ENCODE data around the gene COL5A3. TPM values are rescaled to one million over a fixed set of nuclear protein-coding genes. Genes with fewer than 3 reads are reported as not detected.

Gene COL5A3
- total RNA-seq, 1 donor from 2014 or later, result 0.63 TPM

DNA sequence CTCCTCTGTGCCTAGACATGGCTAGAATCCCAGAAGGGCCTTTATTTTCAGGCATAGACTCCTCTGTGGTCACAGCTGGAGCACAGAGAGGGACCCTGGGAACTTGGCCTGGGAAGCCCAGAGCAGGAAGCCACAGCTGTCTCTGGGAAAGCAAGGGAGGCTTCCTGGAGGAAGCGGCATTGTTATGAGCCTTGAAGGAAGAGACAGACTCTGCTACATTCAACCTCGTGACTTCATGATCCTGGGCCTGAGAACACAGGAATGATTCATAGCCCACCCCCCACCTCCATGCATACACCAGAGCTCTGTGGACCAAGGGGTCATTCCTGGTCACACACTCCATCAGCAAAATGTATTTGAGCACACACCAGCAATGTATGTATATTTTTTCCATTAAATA is 11.6 kb upstream of the COL5A3 start:
- Mint-ChIP-seq H3K27ac (no peak overlapping the region), H3K9me3 (no peaks in the 10 kb centered on the region), H3K4me1 (no peaks in the 10 kb centered on the region), H3K36me3 (ENCODE audit: low read depth) (no peaks in the 10 kb centered on the region), H3K4me3 (no peak overlapping the region), H3K27me3 (peaks cover 8% of the 10 kb centered on the region)
- no peak for DNase-seq
- intact Hi-C loops (cut with micrococcal nuclease), result no loop called here

GRCh38 chr19:10021446-10021845 is 11.1 kb upstream of the COL5A3 start:
- no peaks in the 10 kb centered on the region for H3K9me3 Mint-ChIP-seq
- H3K36me3 Mint-ChIP-seq (ENCODE audit: low read depth), result no peaks in the 10 kb centered on the region
- DNase-seq, result no peak
- peaks cover 4% of the 10 kb centered on the region for H3K27me3 Mint-ChIP-seq
- H3K27ac Mint-ChIP-seq, result no peak overlapping the region
- no peaks in the 10 kb centered on the region for H3K4me1 Mint-ChIP-seq
- intact Hi-C loops (cut with micrococcal nuclease), result no loop called here
- H3K4me3 Mint-ChIP-seq, result no peak overlapping the region

DNA sequence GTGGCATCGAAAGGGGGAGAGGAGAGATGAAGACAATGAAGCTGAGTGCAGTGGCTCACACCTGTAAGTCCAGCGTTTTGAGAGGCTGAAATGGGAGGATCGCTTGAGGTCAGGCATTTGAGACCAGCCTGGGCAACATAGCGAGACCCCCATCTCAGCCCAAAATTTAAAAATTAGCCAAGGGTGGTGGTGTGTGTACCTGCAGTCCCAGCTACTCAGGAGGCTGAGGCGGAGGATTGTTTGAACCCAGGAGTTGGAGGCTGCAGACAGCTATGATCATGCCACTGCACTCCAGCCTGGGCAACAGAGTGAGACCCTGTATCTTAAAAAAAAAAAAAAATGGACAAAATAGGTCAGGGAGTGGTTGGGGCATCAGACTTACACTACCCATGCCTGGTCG is 10.5 kb upstream of the COL5A3 start:
- intact Hi-C loops (cut with micrococcal nuclease), result no loop called here
- peaks cover 2% of the 10 kb centered on the region for H3K27me3 Mint-ChIP-seq
- H3K4me3 Mint-ChIP-seq, result no peak overlapping the region
- H3K27ac Mint-ChIP-seq, result no peak overlapping the region
- no peaks in the 10 kb centered on the region for H3K36me3 Mint-ChIP-seq (ENCODE audit: low read depth)
- H3K4me1 Mint-ChIP-seq, result no peaks in the 10 kb centered on the region
- no peaks in the 10 kb centered on the region for H3K9me3 Mint-ChIP-seq
- DNase-seq, result no peak

DNA sequence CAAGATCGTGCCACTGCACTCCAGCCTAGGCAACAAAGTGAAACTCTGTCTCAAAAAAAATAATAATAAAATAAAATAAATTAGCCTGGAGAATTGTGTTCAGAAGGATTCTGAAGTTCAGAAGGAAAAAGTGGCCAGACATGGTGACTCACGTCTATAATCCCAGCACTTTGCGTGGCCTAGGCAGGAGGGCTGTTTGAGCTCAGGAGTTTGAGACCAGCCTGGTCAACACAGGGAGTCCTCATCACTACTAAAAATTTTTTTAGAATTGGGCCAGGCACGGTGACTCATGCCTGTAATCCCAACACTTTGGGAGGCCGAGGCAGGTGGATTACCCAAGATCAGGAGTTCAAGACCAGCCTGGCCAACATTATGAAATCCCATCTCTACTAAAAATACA is 8.9 kb upstream of the COL5A3 start:
- DNase-seq, result no peak
- Mint-ChIP-seq H3K4me1 (no peaks in the 10 kb centered on the region), H3K4me3 (no peak overlapping the region), H3K36me3 (ENCODE audit: low read depth) (no peaks in the 10 kb centered on the region), H3K27me3 (peaks cover 2% of the 10 kb centered on the region), H3K27ac (no peak overlapping the region), H3K9me3 (no peaks in the 10 kb centered on the region)
- intact Hi-C loops (cut with micrococcal nuclease), result no loop called here

DNA sequence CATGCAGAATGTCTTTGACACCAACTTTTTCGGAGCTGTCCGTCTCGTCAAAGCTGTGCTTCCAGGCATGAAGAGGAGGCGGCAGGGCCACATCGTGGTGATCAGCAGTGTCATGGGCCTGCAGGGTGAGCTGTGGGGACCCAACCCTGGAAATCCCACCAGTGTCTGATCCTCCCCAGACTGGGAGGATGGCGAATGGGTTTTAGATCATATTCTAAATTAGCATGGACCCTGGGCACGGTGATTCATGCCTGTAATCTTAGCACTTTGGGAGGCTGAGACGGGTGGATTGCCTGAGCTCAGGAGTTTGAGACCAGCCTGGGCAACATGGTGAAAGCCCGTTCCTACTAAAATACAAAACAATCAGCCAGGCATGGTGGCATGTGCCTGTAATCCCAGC is 8.5 kb upstream of the COL5A3 start:
- Mint-ChIP-seq H3K27me3 (peaks cover 5% of the 10 kb centered on the region), H3K27ac (no peak overlapping the region)

DNA sequence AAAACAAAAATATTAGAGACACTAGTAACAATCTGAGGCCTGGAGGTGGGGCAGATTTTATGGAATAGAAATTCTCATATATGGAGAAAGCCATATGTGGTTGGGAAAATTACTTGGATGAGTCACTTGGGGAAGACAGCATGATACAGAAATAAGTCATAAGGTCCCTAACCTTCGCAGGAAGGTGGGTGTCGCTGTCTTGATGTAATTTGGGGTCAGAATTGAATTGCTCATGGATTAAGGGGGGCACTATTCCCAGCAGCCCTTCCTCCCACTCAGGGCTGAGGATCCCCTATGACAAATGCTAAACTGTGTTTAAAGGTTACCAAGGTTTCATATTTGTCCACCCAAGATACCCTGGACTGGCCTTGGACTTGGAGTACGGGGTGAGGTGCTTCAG is 8.0 kb upstream of the COL5A3 start:
- no peak for DNase-seq
- Mint-ChIP-seq H3K4me1 (no peaks in the 10 kb centered on the region), H3K27me3 (peaks cover 7% of the 10 kb centered on the region), H3K4me3 (no peak overlapping the region), H3K36me3 (ENCODE audit: low read depth) (no peaks in the 10 kb centered on the region), H3K27ac (no peak overlapping the region), H3K9me3 (no peaks in the 10 kb centered on the region)
- intact Hi-C loops (cut with micrococcal nuclease), result no loop called here

More for the DNA sequence above, 8.5 kb upstream of the COL5A3 start:
- DNase-seq, result no peak
- no peaks in the 10 kb centered on the region for H3K9me3 Mint-ChIP-seq
- H3K36me3 Mint-ChIP-seq (ENCODE audit: low read depth), result no peaks in the 10 kb centered on the region
- H3K4me3 Mint-ChIP-seq, result no peak overlapping the region
- no peaks in the 10 kb centered on the region for H3K4me1 Mint-ChIP-seq
- intact Hi-C loops (cut with micrococcal nuclease), result no loop called here

DNA sequence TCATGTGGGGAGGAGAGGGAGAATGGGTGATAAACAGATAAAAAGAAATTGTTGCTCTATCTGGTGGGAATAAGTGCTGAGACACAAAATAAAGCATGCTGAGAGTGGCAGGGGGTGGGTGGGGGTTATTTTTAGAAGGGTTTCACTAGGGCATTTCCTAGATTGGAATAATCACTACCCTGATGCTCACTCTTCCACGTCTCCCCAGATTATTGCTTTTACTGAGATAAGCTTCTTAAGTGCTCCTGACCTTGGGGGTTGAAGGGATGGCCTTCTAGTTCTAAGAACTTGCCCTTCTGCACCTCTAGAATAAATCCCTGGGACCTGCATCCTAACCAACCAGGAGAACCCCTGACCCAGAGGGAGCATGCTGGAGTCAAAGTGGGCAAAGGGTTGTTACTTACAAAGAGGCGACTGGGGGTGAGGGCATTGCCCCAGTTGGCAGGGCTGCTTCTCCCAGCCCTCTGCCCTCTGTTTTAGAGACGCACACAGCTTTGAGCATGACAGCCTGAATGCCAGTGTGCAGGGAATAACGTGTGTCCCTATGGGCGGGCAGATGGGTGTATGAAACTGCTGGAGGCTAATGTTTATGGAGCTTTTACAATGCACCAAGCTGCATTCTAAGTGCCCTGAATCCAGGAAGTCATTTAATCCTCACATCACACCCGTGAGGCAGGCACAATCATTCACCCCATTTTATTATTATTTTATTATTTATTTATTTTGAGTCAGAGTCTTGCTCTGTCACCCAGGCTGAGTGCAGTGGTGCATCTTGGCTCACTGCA is 3.7 kb upstream of the COL5A3 start:
- H3K36me3 Mint-ChIP-seq (ENCODE audit: low read depth), result no peaks in the 10 kb centered on the region
- intact Hi-C loops (cut with micrococcal nuclease), result no loop called here
- peaks cover 29% of the 10 kb centered on the region for H3K27me3 Mint-ChIP-seq
- H3K27ac Mint-ChIP-seq, result no peak overlapping the region
- no peak overlapping the region for H3K4me3 Mint-ChIP-seq
- no peak for DNase-seq
- peaks cover 4% of the 10 kb centered on the region for H3K4me1 Mint-ChIP-seq
- H3K9me3 Mint-ChIP-seq, result no peaks in the 10 kb centered on the region

DNA sequence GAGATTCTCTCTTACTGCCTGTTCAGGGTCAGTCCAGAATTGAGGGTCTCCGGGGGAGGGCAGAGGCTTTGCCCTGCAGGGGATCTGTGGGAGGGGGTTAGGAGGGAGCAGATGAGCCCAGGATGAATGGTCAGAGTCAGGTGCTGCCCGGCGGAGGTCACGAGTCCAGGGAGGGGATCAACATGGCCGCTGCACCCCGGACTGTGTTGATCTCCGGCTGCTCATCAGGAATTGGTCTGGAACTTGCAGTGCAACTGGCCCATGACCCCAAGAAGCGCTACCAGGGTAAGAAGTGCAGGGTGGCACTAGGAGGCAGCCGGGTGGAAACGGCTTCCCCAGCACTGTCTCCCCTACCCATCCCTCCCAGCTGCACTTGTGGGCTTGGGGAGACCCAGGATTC is 3.0 kb upstream of the COL5A3 start, which contains the start of gene RDH8:
TSS of gene RDH8 (plus strand) at position 168 of the 400 bp plus-strand sequence. CDS start at position 183, 15 bp downstream.
- DNase-seq, result no peak
- peaks cover 9% of the 10 kb centered on the region for H3K4me1 Mint-ChIP-seq
- no peak within 1 kb of the TSS for H3K4me3 Mint-ChIP-seq
- peaks cover 4% of the 10 kb centered on the region for H3K9me3 Mint-ChIP-seq
- H3K27me3 Mint-ChIP-seq, result peaks cover 36% of the 10 kb centered on the region
- H3K36me3 Mint-ChIP-seq (ENCODE audit: low read depth), result no peaks in the 10 kb centered on the region
- intact Hi-C loops (cut with micrococcal nuclease), result no loop called here
- H3K27ac Mint-ChIP-seq, result no peak within 1 kb of the TSS

- Mint-ChIP-seq H3K36me3 (ENCODE audit: low read depth) (no peaks in the 10 kb centered on the region), H3K4me3 (no peak overlapping the region), H3K9me3 (peaks cover 4% of the 10 kb centered on the region), H3K27me3 (peaks cover 45% of the 10 kb centered on the region), H3K4me1 (peaks cover 13% of the 10 kb centered on the region), H3K27ac (no peak overlapping the region)
- intact Hi-C loops (cut with micrococcal nuclease), result no loop called here
- no peak for DNase-seq
These were observed 1.7 kb upstream of the COL5A3 start for GRCh38 chr19:10011974-10012373.

DNA sequence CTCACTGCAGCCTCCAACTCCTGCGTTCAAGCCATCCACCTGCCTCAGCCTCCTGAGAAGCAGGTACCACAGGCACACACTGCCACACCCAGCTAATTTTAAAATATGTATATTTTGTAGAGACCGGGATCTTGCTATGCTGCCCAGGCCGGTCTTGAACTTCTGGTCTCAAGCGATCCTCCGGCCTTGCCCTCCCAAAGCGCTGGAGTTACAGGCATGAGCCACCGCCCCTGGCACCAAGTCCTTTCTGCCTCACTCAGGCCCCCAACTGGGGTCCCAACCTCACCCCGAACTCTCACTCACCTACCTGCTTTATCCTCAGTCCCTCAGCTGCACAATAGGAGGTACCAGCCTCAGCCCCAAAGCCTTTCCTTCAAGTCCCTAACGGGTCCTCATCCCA is 635 bp upstream of the COL5A3 start:
- no peak overlapping the region for H3K4me3 Mint-ChIP-seq
- H3K27ac Mint-ChIP-seq, result no peak overlapping the region
- no peak for DNase-seq
- intact Hi-C loops (cut with micrococcal nuclease), result no loop called here
- H3K4me1 Mint-ChIP-seq, result peaks cover 21% of the 10 kb centered on the region
- peaks cover 49% of the 10 kb centered on the region for H3K27me3 Mint-ChIP-seq
- no peaks in the 10 kb centered on the region for H3K36me3 Mint-ChIP-seq (ENCODE audit: low read depth)
- peaks cover 4% of the 10 kb centered on the region for H3K9me3 Mint-ChIP-seq

DNA sequence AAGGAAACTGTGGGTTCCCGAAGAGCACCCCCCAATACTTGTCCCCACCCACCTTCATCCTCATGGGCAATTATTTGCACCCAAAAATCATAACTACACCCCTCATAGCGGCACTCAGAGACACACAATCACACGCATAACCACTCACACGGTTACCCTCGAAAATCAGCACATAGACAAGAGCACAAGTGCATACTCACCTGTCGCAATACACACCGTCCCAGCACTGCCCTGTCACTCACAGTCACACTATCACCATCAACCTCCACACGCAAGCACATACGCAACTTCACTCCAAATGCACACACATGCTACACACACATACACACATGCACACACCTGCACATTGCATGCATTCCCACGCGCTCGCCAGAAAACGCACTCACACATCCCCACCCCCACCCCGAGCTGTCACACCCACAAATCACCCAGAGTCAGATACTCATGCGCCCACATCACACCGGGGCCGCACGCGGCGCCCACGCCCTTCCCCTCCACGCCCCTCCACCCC is 535 bp downstream of the COL5A3 start:
- intact Hi-C loops (cut with micrococcal nuclease), result no loop called here
- H3K4me3 Mint-ChIP-seq, result no peak overlapping the region
- peaks cover 21% of the 10 kb centered on the region for H3K4me1 Mint-ChIP-seq
- no peaks in the 10 kb centered on the region for H3K36me3 Mint-ChIP-seq (ENCODE audit: low read depth)
- H3K9me3 Mint-ChIP-seq, result peaks cover 4% of the 10 kb centered on the region
- peaks cover 49% of the 10 kb centered on the region for H3K27me3 Mint-ChIP-seq
- DNase-seq, result no peak
- no peak overlapping the region for H3K27ac Mint-ChIP-seq

DNA sequence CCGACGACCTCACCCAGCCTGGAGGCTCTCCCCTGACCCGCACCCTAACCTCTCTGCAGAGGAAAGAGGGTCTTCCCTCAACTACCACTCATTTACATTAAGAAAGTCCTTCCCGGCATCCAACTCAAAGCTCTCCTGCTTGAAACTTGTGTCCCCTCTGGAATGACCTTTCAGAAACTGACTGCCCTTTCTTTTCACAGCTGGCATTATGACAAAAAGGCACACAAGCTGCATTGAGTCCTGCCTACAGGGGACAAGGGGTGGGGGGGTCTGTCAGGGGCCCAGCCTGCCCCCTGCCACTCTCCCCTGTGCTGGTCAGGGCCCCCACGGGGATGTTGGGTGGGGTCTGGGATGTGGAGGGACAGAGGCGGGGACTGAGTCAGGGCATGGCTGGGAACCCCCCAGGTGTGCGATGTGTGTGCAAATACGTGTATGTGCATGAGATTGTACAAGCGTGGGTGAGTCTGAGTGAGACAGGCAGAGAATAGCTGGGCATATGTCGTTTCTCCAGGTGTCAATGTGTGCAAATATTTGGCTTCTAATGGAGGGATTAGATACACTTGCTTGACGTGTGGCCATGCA is 2.0 kb downstream of the COL5A3 start:
- H3K9me3 Mint-ChIP-seq, result peaks cover 4% of the 10 kb centered on the region
- peaks cover 44% of the 10 kb centered on the region for H3K27me3 Mint-ChIP-seq
- no peak overlapping the region for H3K27ac Mint-ChIP-seq
- intact Hi-C loops (cut with micrococcal nuclease), result no loop called here
- H3K4me1 Mint-ChIP-seq, result peaks cover 23% of the 10 kb centered on the region
- no peaks in the 10 kb centered on the region for H3K36me3 Mint-ChIP-seq (ENCODE audit: low read depth)
- DNase-seq, result no peak
- no peak overlapping the region for H3K4me3 Mint-ChIP-seq

GRCh38 chr19:10007371-10008183 is 2.7 kb downstream of the COL5A3 start:
- Mint-ChIP-seq H3K36me3 (ENCODE audit: low read depth) (no peaks in the 10 kb centered on the region), H3K27me3 (peaks cover 40% of the 10 kb centered on the region), H3K9me3 (peaks cover 4% of the 10 kb centered on the region), H3K27ac (peak overlapping the region; percentile 60), H3K4me3 (no peak overlapping the region), H3K4me1 (peaks cover 23% of the 10 kb centered on the region)
- intact Hi-C loops (cut with micrococcal nuclease), result no loop called here
- no peak for DNase-seq
